Suppressor macrophage treated with lipopolysaccharide for 4 hours (primary cell): ENCODE results near the gene EIF5.

Experiments used
- DNase-seq: peaks from one replicate; pipeline ENCODE4 v3.0.0-alpha.2; 2020

Gene EIF5

GRCh38 chr14:103311171-103311997, 22.7 kb upstream of the EIF5 start:
- no peak for DNase-seq

- no peak for DNase-seq
These were observed 21.9 kb upstream of the EIF5 start for GRCh38 chr14:103312006-103312635.

- DNase-seq, result no peak
These were observed 20.3 kb upstream of the EIF5 start for GRCh38 chr14:103313704-103314103.

GRCh38 chr14:103314496-103315277, 19.4 kb upstream of the EIF5 start:
- DNase-seq, result no peak

GRCh38 chr14:103315351-103315911, 18.6 kb upstream of the EIF5 start:
- DNase-seq, result peak; percentile 87

- no peak for DNase-seq
These were observed 18.1 kb upstream of the EIF5 start for GRCh38 chr14:103315941-103316340.

GRCh38 chr14:103316721-103317121, 17.3 kb upstream of the EIF5 start:
- no peak for DNase-seq

- no peak for DNase-seq
These were observed 16.8 kb upstream of the EIF5 start for GRCh38 chr14:103317251-103317650.

GRCh38 chr14:103317976-103318580, 16.0 kb upstream of the EIF5 start:
- no peak for DNase-seq

GRCh38 chr14:103318750-103319419, 15.2 kb upstream of the EIF5 start:
- no peak for DNase-seq

GRCh38 chr14:103319422-103319821, 14.6 kb upstream of the EIF5 start:
- DNase-seq, result no peak

GRCh38 chr14:103326078-103326477, 8.0 kb upstream of the EIF5 start:
- DNase-seq, result no peak

- no peak for DNase-seq
These were observed 5.1 kb upstream of the EIF5 start for GRCh38 chr14:103328941-103329340.

GRCh38 chr14:103329401-103330347, 4.4 kb upstream of the EIF5 start:
- peak; percentile 86 for DNase-seq

- no peak for DNase-seq
These were observed 3.5 kb upstream of the EIF5 start for GRCh38 chr14:103330536-103330935.

GRCh38 chr14:103332143-103332919, 1.7 kb upstream of the EIF5 start:
- peak; percentile 35 for DNase-seq

- DNase-seq, result peak; percentile 93
These were observed 896 bp downstream of the EIF5 start for GRCh38 chr14:103334644-103335622.

- DNase-seq, result no peak
These were observed 2.2 kb downstream of the EIF5 start for GRCh38 chr14:103336191-103336590.

- DNase-seq, result no peak
These were observed 3.8 kb downstream of the EIF5 start for GRCh38 chr14:103337794-103338193.
